Chondrocyte (in vitro differentiated cells): ENCODE measurements around the gene ELF4. TPM values are rescaled to one million over a fixed set of nuclear protein-coding genes. Genes with fewer than 3 reads are reported as not detected.
A peak's percentile ranks its signal among the peaks of the same experiment; 100 is the strongest.

Experiments used
- DNase-seq: peaks from one replicate; pipeline ENCODE4 v3.0.0; 2021; ENCODE audit warnings: mixed read lengths, low spot score
- H3K27ac Mint-ChIP-seq: one replicate; pipeline ENCODE4 v1.8.0; 2021; ENCODE audit warnings: mild to moderate bottlenecking, moderate library complexity, mixed read lengths; ENCODE audit not compliant: unreplicated experiment
- H3K27me3 Mint-ChIP-seq: 2 replicates; pipeline ENCODE4 v1.8.0; 2021; ENCODE audit warnings: low read depth, mixed read lengths
- H3K36me3 Mint-ChIP-seq: 2 replicates; pipeline ENCODE4 v1.8.0; 2021; ENCODE audit warnings: low read depth, mixed read lengths
- H3K4me1 Mint-ChIP-seq: 2 replicates; pipeline ENCODE4 v1.8.0; 2021; ENCODE audit warnings: low read depth, mild to moderate bottlenecking, mixed read lengths
- H3K4me3 Mint-ChIP-seq: one replicate; pipeline ENCODE4 v1.8.0; 2021; ENCODE audit warnings: mild to moderate bottlenecking, moderate library complexity, mixed read lengths; ENCODE audit not compliant: unreplicated experiment
- H3K9me3 Mint-ChIP-seq: 2 replicates; pipeline ENCODE4 v1.8.0; 2021; ENCODE audit warnings: low read depth, mixed read lengths
- CTCF ChIP-seq: fragments of 200-600 bp; sonication (generic); IDR thresholded peaks from 2 replicates; pipeline ENCODE4 v1.5.0; 2021; ENCODE audit warnings: antibody characterized with exemption, mild to moderate bottlenecking, moderate library complexity
- total RNA-seq: library from RNA; stranded (reverse); gene quantifications from 3 replicates; pipeline ENCODE4 v1.2.1, GENCODE V29; 2021

The ELF4 gene
- total RNA-seq, 1 donor from 2014 or later = 25.7 TPM

GRCh38 chrX:130106071-130106470 is 4.2 kb downstream of the ELF4 start:
- Mint-ChIP-seq H3K36me3 (no peaks in the 10 kb centered on the region), H3K4me3 (peak overlapping the region; percentile 13), H3K9me3 (no peaks in the 10 kb centered on the region), H3K27me3 (no peaks in the 10 kb centered on the region), H3K4me1 (peaks cover 49% of the 10 kb centered on the region), H3K27ac (peak overlapping the region; percentile 49)
- no peak for TF ChIP-seq CTCF
- no peak for DNase-seq

GRCh38 chrX:130105244-130105643 is 5.1 kb downstream of the ELF4 start:
- peak overlapping the region; percentile 17 for H3K27ac Mint-ChIP-seq
- no peaks in the 10 kb centered on the region for H3K9me3 Mint-ChIP-seq
- H3K4me3 Mint-ChIP-seq = no peak overlapping the region
- DNase-seq = no peak
- peaks cover 57% of the 10 kb centered on the region for H3K4me1 Mint-ChIP-seq
- H3K27me3 Mint-ChIP-seq = no peaks in the 10 kb centered on the region
- no peak for TF ChIP-seq CTCF
- no peaks in the 10 kb centered on the region for H3K36me3 Mint-ChIP-seq

GRCh38 chrX:130103605-130104004 is 6.7 kb downstream of the ELF4 start:
- Mint-ChIP-seq H3K9me3 (no peaks in the 10 kb centered on the region), H3K36me3 (no peaks in the 10 kb centered on the region), H3K27me3 (no peaks in the 10 kb centered on the region), H3K27ac (no peak overlapping the region), H3K4me1 (peaks cover 54% of the 10 kb centered on the region), H3K4me3 (no peak overlapping the region)
- DNase-seq = no peak
- no peak for TF ChIP-seq CTCF

GRCh38 chrX:130100180-130100579 is 10.1 kb downstream of the ELF4 start:
- peak overlapping the region; percentile 74 for H3K27ac Mint-ChIP-seq
- peaks cover 33% of the 10 kb centered on the region for H3K4me1 Mint-ChIP-seq
- no peaks in the 10 kb centered on the region for H3K36me3 Mint-ChIP-seq
- no peak for TF ChIP-seq CTCF
- H3K27me3 Mint-ChIP-seq = no peaks in the 10 kb centered on the region
- no peak for DNase-seq
- H3K4me3 Mint-ChIP-seq = no peak overlapping the region
- no peaks in the 10 kb centered on the region for H3K9me3 Mint-ChIP-seq

DNA sequence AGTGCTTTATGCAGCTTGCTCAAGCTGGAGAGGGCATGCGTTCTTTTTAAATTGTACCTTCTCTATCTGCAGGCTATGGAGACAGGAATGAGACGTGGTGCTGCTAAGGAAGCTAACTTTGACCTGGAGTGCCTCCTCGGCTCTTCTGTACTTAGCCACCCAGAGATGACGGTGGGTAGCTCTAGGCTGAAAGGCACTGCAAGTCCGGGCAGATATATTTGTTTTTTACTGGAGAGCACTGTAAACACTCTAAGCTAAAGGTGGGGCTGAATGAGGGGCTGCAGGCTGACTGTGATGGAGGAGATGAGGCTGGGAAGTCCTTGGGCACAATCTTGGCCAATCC is 12.1 kb downstream of the ELF4 start:
- H3K4me3 Mint-ChIP-seq = no peak overlapping the region
- DNase-seq = no peak
- H3K9me3 Mint-ChIP-seq = no peaks in the 10 kb centered on the region
- H3K4me1 Mint-ChIP-seq = peaks cover 24% of the 10 kb centered on the region
- H3K27me3 Mint-ChIP-seq = no peaks in the 10 kb centered on the region
- no peak overlapping the region for H3K27ac Mint-ChIP-seq
- no peaks in the 10 kb centered on the region for H3K36me3 Mint-ChIP-seq
- TF ChIP-seq CTCF = no peak
